HG03460 (cell line): ENCODE data around the gene EPN2.
"Not testable (repeated sequence)": the region's sequence is repeated elsewhere in the genome, so short reads cannot be mapped to it uniquely, and the experiment has no call there.

Experiments
- ATAC-seq: cut with Tn5 transposase; IDR thresholded peaks from one replicate; pipeline ENCODE4 v1.9.1; 2021; ENCODE audit not compliant: unreplicated experiment

Gene EPN2

GRCh38 chr17:19343256-19343630 lies 106.1 kb downstream of the EPN2 start:
- no peak for ATAC-seq

GRCh38 chr17:19343671-19344151 lies 106.5 kb downstream of the EPN2 start:
- ATAC-seq = no peak

GRCh38 chr17:19344311-19345066 lies 107.3 kb downstream of the EPN2 start:
- no peak for ATAC-seq

GRCh38 chr17:19345067-19345460 lies 107.9 kb downstream of the EPN2 start:
- ATAC-seq = no peak

GRCh38 chr17:19345486-19346350 lies 108.6 kb downstream of the EPN2 start:
- ATAC-seq = no peak

GRCh38 chr17:19346351-19347255 lies 109.4 kb downstream of the EPN2 start:
- no peak for ATAC-seq

GRCh38 chr17:19347323-19348080 lies 110.3 kb downstream of the EPN2 start:
- no peak for ATAC-seq

GRCh38 chr17:19348081-19348650 lies 111.0 kb downstream of the EPN2 start:
- ATAC-seq = no peak

- no peak for ATAC-seq
Observed at GRCh38 chr17:19348806-19349205, 111.6 kb downstream of the EPN2 start.

GRCh38 chr17:19353401-19353800 lies 116.2 kb downstream of the EPN2 start:
- ATAC-seq = not testable (repeated sequence)

- ATAC-seq = no peak
Observed at GRCh38 chr17:19354748-19355147, 117.6 kb downstream of the EPN2 start.

GRCh38 chr17:19357351-19357750 lies 120.2 kb downstream of the EPN2 start:
- ATAC-seq = no peak

- ATAC-seq = no peak
Observed at GRCh38 chr17:19357761-19358160, 120.6 kb downstream of the EPN2 start.

- ATAC-seq = no peak
Observed at GRCh38 chr17:19359151-19359550, 122.0 kb downstream of the EPN2 start.

GRCh38 chr17:19359856-19360255 lies 122.7 kb downstream of the EPN2 start:
- no peak for ATAC-seq

- no peak for ATAC-seq
Observed at GRCh38 chr17:19360772-19361171, 123.6 kb downstream of the EPN2 start.

- ATAC-seq = no peak
Observed at GRCh38 chr17:19361326-19361725, 124.2 kb downstream of the EPN2 start.

- no peak for ATAC-seq
Observed at GRCh38 chr17:19361944-19362276, 124.7 kb downstream of the EPN2 start.

GRCh38 chr17:19362277-19363113 lies 125.3 kb downstream of the EPN2 start, which contains the start of gene B9D1:
B9D1 (minus strand) TSS chr17:19362723; CDS start chr17:19362569, 154 bp downstream.
- ATAC-seq = peak; percentile 67
